DOHH2 (cell line): Measurements from ENCODE around the gene PRSS56.

Source experiments
- H3F3A ChIP-seq: fragments of 200-600 bp; sonication (generic), shearing (Covaris generic); 2 replicates; pipeline ENCODE4 v1.6.0; 2016; ENCODE audit warnings: antibody characterized with exemption, mild to moderate bottlenecking; ENCODE audit not compliant: control insufficient read depth, insufficient read depth
- H3K27ac ChIP-seq: fragments of 200-600 bp; sonication (generic); 2 replicates; pipeline ENCODE4 v1.5.1; 2014; ENCODE audit warnings: low read depth, mild to moderate bottlenecking, low read length, moderate library complexity
- H3K27me3 ChIP-seq: fragments of 200-600 bp; sonication (generic); 2 replicates; pipeline ENCODE4 v1.6.1; 2014; ENCODE audit warnings: mild to moderate bottlenecking, low read length, mixed read lengths; ENCODE audit not compliant: control insufficient read depth
- H3K36me3 ChIP-seq: fragments of 200-600 bp; sonication (generic); 2 replicates; pipeline ENCODE4 v1.6.1; 2014; ENCODE audit warnings: mild to moderate bottlenecking, low read length, moderate library complexity, mixed read lengths; ENCODE audit not compliant: control insufficient read depth
- H3K4me1 ChIP-seq: fragments of 200-600 bp; sonication (generic); 2 replicates; pipeline ENCODE4 v1.6.1; 2014; ENCODE audit warnings: mild to moderate bottlenecking, low read length, mixed read lengths; ENCODE audit not compliant: control insufficient read depth
- H3K4me2 ChIP-seq: fragments of 200-600 bp; sonication (generic); 2 replicates; pipeline ENCODE4 v1.6.0; 2014; ENCODE audit warnings: mild to moderate bottlenecking, low read length, moderate library complexity
- H3K4me3 ChIP-seq: fragments of 200-600 bp; sonication (generic); 2 replicates; pipeline ENCODE4 v1.5.1; 2014; ENCODE audit warnings: mild to moderate bottlenecking, low read length, mixed read lengths
- H3K79me2 ChIP-seq: fragments of 200-600 bp; sonication (generic); 2 replicates; pipeline ENCODE4 v1.6.1; 2014; ENCODE audit warnings: mild to moderate bottlenecking, low read length, mixed read lengths; ENCODE audit not compliant: control insufficient read depth
- H3K9me2 ChIP-seq: fragments of 200-600 bp; sonication (generic); replicated peaks from 2 replicates; pipeline ENCODE4 v1.6.1; 2014; ENCODE audit warnings: mild to moderate bottlenecking, low read length, mixed read lengths; ENCODE audit not compliant: control insufficient read depth
- H3K9me3 ChIP-seq: fragments of 200-600 bp; sonication (generic); 2 replicates; pipeline ENCODE4 v1.6.1; 2014; ENCODE audit warnings: antibody characterized with exemption, low read length, mixed read lengths; ENCODE audit not compliant: control insufficient read depth, insufficient read depth
- H4K20me1 ChIP-seq: fragments of 200-600 bp; sonication (generic); 2 replicates; pipeline ENCODE4 v1.6.0; 2014; ENCODE audit warnings: low read depth, mild to moderate bottlenecking, antibody characterized with exemption, low read length, moderate library complexity; ENCODE audit not compliant: control insufficient read depth, insufficient read depth
- EZH2phosphoT487 ChIP-seq: fragments of 200-600 bp; sonication (generic); IDR thresholded peaks from 2 replicates; pipeline ENCODE4 v1.6.1; 2017; ENCODE audit warnings: borderline replicate concordance, mild to moderate bottlenecking, antibody characterized with exemption, low read length, moderate library complexity, mixed read lengths
- TF ChIP-seq, protein P1 (sequence below): fragments of 200-600 bp; sonication (generic); IDR thresholded peaks from one replicate; pipeline ENCODE4 v1.5.1; 2014; ENCODE audit warnings: antibody characterized with exemption, mild to moderate bottlenecking, low read depth, low read length; ENCODE audit not compliant: poor library complexity, severe bottlenecking

Gene PRSS56

DNA sequence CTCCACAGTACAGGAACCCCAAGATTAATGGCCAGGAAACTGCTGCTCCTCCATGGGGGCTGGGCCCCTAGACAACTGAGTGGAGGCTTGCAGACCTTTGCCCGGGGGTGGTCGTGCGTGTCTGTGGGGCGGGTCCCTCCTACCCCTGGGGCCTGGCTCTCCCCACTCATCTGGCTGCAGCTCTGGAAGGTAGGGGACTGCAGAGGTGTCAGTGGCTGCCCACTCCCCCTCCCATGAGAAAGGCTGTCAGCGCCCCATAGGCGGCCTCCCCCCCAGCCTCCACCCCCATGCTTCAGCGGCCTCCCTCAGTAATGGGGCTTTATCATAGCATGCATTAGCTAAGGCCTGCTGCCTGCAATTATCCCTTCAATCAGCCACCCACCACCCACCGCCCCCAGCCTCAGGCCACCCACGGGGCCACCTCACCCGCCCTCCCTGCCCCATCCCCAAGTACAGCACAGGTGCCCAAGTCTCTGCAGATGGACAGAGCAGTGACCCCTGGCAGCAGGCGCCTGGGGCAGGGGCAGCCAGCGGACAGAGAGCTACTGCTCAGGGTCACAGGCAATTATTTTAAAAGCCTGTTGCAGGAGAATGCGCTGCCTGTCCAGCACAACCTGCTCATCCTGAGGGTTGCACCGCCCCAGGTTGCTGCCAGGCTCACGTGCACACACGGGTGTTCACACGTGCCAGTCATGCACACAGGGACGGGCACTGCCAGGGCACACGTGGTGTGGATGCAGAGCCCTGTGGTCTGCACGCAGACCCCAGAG, 23.5 kb upstream of the PRSS56 start:
- no peaks in the 10 kb centered on the region for H3K36me3 ChIP-seq
- no peaks in the 10 kb centered on the region for H3K9me2 ChIP-seq
- H4K20me1 ChIP-seq, result no peaks in the 10 kb centered on the region
- no peaks in the 10 kb centered on the region for H3K27me3 ChIP-seq
- H3K4me2 ChIP-seq, result no peak overlapping the region
- H3F3A ChIP-seq, result no peaks in the 10 kb centered on the region
- H3K4me1 ChIP-seq, result peaks cover 6% of the 10 kb centered on the region
- TF ChIP-seq, protein P1, sequence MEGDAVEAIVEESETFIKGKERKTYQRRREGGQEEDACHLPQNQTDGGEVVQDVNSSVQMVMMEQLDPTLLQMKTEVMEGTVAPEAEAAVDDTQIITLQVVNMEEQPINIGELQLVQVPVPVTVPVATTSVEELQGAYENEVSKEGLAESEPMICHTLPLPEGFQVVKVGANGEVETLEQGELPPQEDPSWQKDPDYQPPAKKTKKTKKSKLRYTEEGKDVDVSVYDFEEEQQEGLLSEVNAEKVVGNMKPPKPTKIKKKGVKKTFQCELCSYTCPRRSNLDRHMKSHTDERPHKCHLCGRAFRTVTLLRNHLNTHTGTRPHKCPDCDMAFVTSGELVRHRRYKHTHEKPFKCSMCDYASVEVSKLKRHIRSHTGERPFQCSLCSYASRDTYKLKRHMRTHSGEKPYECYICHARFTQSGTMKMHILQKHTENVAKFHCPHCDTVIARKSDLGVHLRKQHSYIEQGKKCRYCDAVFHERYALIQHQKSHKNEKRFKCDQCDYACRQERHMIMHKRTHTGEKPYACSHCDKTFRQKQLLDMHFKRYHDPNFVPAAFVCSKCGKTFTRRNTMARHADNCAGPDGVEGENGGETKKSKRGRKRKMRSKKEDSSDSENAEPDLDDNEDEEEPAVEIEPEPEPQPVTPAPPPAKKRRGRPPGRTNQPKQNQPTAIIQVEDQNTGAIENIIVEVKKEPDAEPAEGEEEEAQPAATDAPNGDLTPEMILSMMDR, result no peak
- TF ChIP-seq EZH2phosphoT487, result no peak
- no peaks in the 10 kb centered on the region for H3K9me3 ChIP-seq
- H3K27ac ChIP-seq, result no peak overlapping the region
- no peaks in the 10 kb centered on the region for H3K79me2 ChIP-seq
- no peak overlapping the region for H3K4me3 ChIP-seq

GRCh38 chr2:232497348-232497747, 22.8 kb upstream of the PRSS56 start:
- no peaks in the 10 kb centered on the region for H3K36me3 ChIP-seq
- peaks cover 6% of the 10 kb centered on the region for H3K4me1 ChIP-seq
- H3K27ac ChIP-seq, result no peak overlapping the region
- H3K9me2 ChIP-seq, result no peaks in the 10 kb centered on the region
- H3K4me3 ChIP-seq, result no peak overlapping the region
- H4K20me1 ChIP-seq, result no peaks in the 10 kb centered on the region
- H3K27me3 ChIP-seq, result 0 out of 2 replicates have a peak, but pooled peaks cover under 1% of the 10 kb centered on the region
- no peaks in the 10 kb centered on the region for H3K9me3 ChIP-seq
- TF ChIP-seq EZH2phosphoT487, result no peak
- TF ChIP-seq, protein P1, result no peak
- no peaks in the 10 kb centered on the region for H3K79me2 ChIP-seq
- H3K4me2 ChIP-seq, result no peak overlapping the region
- no peaks in the 10 kb centered on the region for H3F3A ChIP-seq

GRCh38 chr2:232498452-232498851, 21.7 kb upstream of the PRSS56 start:
- no peaks in the 10 kb centered on the region for H3K9me3 ChIP-seq
- H3K27ac ChIP-seq, result no peak overlapping the region
- no peak for TF ChIP-seq EZH2phosphoT487
- TF ChIP-seq, protein P1, result no peak
- no peaks in the 10 kb centered on the region for H3K79me2 ChIP-seq
- no peaks in the 10 kb centered on the region for H3F3A ChIP-seq
- H3K4me2 ChIP-seq, result no peak overlapping the region
- H3K9me2 ChIP-seq, result no peaks in the 10 kb centered on the region
- H3K27me3 ChIP-seq, result peaks cover 9% of the 10 kb centered on the region
- no peaks in the 10 kb centered on the region for H3K36me3 ChIP-seq
- H4K20me1 ChIP-seq, result no peaks in the 10 kb centered on the region
- no peak overlapping the region for H3K4me3 ChIP-seq
- H3K4me1 ChIP-seq, result peaks cover 6% of the 10 kb centered on the region
